ENCODE results near the gene CT47C1.
"Not testable (repeated sequence)": the region's sequence is repeated elsewhere in the genome, so short reads cannot be mapped to it uniquely, and the experiment has no call there.

CT47C1 gene

DNA sequence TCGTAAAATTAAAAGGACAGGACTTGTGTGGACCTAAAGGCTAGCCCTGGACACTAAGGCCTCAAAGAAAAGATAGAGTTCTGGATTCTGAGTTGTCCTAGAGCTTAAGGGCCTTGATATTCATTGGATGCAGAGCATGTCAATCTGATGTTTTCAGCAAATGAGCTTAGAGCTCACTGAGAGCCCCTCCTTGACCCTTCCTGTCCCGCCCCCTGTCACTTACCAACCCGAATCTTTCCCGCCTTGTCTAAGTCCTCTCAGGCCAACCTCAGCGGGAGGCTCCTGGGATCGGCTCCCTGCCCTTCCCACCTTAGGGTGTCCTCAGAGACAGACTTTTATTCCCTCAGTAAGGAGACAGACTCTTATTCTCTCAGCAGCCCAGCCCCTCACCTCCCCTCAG is at the start of gene CT47C1:
CT47C1 (plus strand) TSS at position 250 of the 400 bp plus-strand sequence. CDS start 233 bp downstream, outside the sequence.
- no peaks in the 10 kb centered on the region for H3K36me3 Mint-ChIP-seq
- no peaks in the 10 kb centered on the region for H3K4me1 Mint-ChIP-seq
- no peak within 1 kb of the TSS for H3K4me3 Mint-ChIP-seq
- H3K27me3 Mint-ChIP-seq = no peaks in the 10 kb centered on the region
- no peaks in the 10 kb centered on the region for H3K9me3 Mint-ChIP-seq
- H3K27ac Mint-ChIP-seq = no peak within 1 kb of the TSS

DNA sequence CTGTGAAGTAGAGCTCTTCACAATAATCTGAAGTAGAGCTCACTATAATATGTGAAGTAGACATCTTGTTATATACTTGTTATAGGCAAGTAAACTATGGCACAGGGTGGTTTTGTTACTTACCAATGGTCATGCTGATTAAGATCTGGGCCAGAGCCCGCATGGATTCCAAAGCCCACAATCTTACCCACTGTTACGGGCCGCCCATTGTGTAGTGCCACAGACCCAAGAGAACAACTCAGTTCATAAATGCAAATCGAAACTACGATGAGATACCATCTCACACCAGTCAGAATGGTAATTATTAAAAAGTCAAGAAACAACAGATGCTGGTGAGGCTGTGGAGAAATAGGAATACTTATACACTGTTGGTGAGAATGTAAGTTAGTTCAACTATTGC is 46.9 kb upstream of the CT47C1 start:
- no peak overlapping the region for H3K27ac Mint-ChIP-seq
- no peak overlapping the region for H3K4me3 Mint-ChIP-seq
- H3K27me3 Mint-ChIP-seq = no peaks in the 10 kb centered on the region
- H3K4me1 Mint-ChIP-seq = no peaks in the 10 kb centered on the region
- peaks cover 2% of the 10 kb centered on the region for H3K36me3 Mint-ChIP-seq
- H3K9me3 Mint-ChIP-seq = no peaks in the 10 kb centered on the region

- H3K27ac Mint-ChIP-seq, H3K4me1 Mint-ChIP-seq, H3K27me3 Mint-ChIP-seq, H3K9me3 Mint-ChIP-seq, H3K36me3 Mint-ChIP-seq, H3K4me3 Mint-ChIP-seq: not testable (repeated sequence)
These were observed 46.4 kb upstream of the CT47C1 start for GRCh38 chrX:119026344-119026743.

- not testable (repeated sequence) for H3K27me3 Mint-ChIP-seq, H3K4me1 Mint-ChIP-seq, H3K4me3 Mint-ChIP-seq, H3K9me3 Mint-ChIP-seq, H3K36me3 Mint-ChIP-seq, H3K27ac Mint-ChIP-seq
These were observed 44.6 kb upstream of the CT47C1 start for GRCh38 chrX:119027960-119028732.

- Mint-ChIP-seq H3K36me3 (peaks cover 2% of the 10 kb centered on the region), H3K4me3 (no peak overlapping the region)
These were observed 44.0 kb upstream of the CT47C1 start for GRCh38 chrX:119028733-119029330.

DNA sequence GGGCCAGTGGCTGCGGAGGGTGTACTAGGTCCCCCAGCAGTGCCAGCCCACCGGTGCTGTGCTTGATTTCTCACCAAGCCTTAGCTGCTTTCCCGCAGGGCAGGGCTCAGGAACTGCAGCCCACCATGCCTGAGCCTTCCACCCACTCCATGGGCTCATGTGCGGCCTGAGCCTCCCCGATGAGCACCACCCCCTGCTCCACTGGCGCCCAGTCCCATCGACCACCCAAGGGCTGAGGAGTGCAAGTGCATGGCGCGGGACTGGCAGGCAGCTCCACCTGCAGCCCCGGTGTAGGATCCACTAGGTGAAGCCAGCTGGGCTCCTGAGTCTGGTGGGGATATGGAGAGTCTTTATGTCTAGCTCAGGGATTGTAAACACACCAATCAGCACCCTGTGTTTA is 43.1 kb upstream of the CT47C1 start:
- not testable (repeated sequence) for H3K4me3 Mint-ChIP-seq, H3K9me3 Mint-ChIP-seq, H3K4me1 Mint-ChIP-seq, H3K27me3 Mint-ChIP-seq, H3K27ac Mint-ChIP-seq, H3K36me3 Mint-ChIP-seq

More at GRCh38 chrX:119028733-119029330, 44.0 kb upstream of the CT47C1 start:
- H3K27ac Mint-ChIP-seq = no peak overlapping the region
- no peaks in the 10 kb centered on the region for H3K4me1 Mint-ChIP-seq
- no peaks in the 10 kb centered on the region for H3K27me3 Mint-ChIP-seq
- no peaks in the 10 kb centered on the region for H3K9me3 Mint-ChIP-seq

- H3K9me3 Mint-ChIP-seq = no peaks in the 10 kb centered on the region
- peaks cover 3% of the 10 kb centered on the region for H3K36me3 Mint-ChIP-seq
- H3K27me3 Mint-ChIP-seq = no peaks in the 10 kb centered on the region
- H3K4me1 Mint-ChIP-seq = no peaks in the 10 kb centered on the region
- no peak overlapping the region for H3K27ac Mint-ChIP-seq
- no peak overlapping the region for H3K4me3 Mint-ChIP-seq
These were observed 41.8 kb upstream of the CT47C1 start for GRCh38 chrX:119030990-119031389.

GRCh38 chrX:119036107-119037029 is 36.4 kb upstream of the CT47C1 start:
- Mint-ChIP-seq H3K36me3 (peaks cover 3% of the 10 kb centered on the region), H3K27me3 (no peaks in the 10 kb centered on the region), H3K4me3 (no peak overlapping the region), H3K27ac (no peak overlapping the region), H3K9me3 (no peaks in the 10 kb centered on the region), H3K4me1 (no peaks in the 10 kb centered on the region)

DNA sequence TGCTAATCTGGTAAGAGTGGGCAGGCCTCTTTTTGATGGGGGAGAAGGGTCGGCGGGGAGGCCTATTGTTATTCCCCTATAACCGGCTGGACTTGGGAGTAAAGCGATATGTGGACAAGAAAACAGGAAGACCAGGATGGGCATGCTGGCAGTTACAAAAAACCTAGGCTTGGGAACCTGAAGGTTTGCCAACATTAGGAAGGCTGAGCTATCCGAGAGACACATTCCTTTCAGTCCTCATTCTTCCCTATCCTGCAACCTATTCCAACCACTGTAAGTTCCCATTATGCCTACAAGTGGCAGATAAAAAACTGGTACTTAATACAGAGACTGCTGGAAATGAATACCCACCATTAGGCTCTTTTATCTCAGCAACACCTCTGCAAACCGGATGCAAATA is 32.4 kb upstream of the CT47C1 start:
- H3K27me3 Mint-ChIP-seq = no peaks in the 10 kb centered on the region
- H3K36me3 Mint-ChIP-seq = no peaks in the 10 kb centered on the region
- H3K9me3 Mint-ChIP-seq = no peaks in the 10 kb centered on the region
- no peak overlapping the region for H3K27ac Mint-ChIP-seq
- H3K4me3 Mint-ChIP-seq = no peak overlapping the region
- H3K4me1 Mint-ChIP-seq = no peaks in the 10 kb centered on the region

DNA sequence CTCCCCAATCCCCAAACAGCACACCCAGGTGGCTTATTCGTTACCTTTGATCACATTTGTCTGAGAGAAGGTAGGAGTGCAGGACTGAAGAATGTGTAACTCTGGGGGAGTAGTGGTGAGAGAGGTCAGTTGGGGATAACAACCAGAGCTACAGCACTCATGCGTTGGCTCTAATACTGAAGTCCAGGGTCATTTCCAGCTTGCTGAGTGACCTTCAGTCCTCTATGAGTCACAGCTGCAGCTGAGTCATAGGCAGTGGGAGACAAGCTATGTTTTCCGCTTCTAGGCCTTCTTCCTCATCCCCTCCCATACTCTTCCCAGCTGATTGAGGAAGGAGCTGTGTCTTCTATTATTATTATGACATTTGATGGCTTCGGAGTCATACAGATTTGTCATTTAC is 31.6 kb upstream of the CT47C1 start:
- no peaks in the 10 kb centered on the region for H3K9me3 Mint-ChIP-seq
- H3K27me3 Mint-ChIP-seq = no peaks in the 10 kb centered on the region
- H3K36me3 Mint-ChIP-seq = no peaks in the 10 kb centered on the region
- no peak overlapping the region for H3K27ac Mint-ChIP-seq
- H3K4me1 Mint-ChIP-seq = no peaks in the 10 kb centered on the region
- no peak overlapping the region for H3K4me3 Mint-ChIP-seq

GRCh38 chrX:119042040-119042439 is 30.8 kb upstream of the CT47C1 start:
- H3K27me3 Mint-ChIP-seq = no peaks in the 10 kb centered on the region

DNA sequence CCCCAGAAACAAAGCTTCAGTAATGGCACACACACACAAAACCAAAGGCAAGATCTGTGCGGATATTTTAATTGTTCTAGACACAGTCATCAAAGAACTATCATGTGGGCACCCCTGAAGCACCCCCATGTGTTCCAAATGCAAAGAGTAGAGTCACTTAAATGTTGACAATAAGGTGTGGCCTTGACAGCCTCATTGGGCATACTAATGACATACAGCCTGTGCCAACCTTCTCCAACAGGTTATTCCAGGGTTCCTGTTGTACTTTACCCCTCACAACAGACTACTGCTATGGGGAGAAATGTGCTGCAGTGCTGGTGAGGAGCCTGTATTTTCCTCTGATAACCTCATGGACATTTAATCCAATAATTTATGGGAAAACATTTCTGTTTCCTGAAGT is 29.8 kb upstream of the CT47C1 start:
- H3K36me3 Mint-ChIP-seq = no peaks in the 10 kb centered on the region
- no peaks in the 10 kb centered on the region for H3K9me3 Mint-ChIP-seq
- no peaks in the 10 kb centered on the region for H3K27me3 Mint-ChIP-seq
- H3K4me1 Mint-ChIP-seq = no peaks in the 10 kb centered on the region
- no peak overlapping the region for H3K4me3 Mint-ChIP-seq
- no peak overlapping the region for H3K27ac Mint-ChIP-seq

More at GRCh38 chrX:119042040-119042439, 30.8 kb upstream of the CT47C1 start:
- Mint-ChIP-seq H3K9me3 (no peaks in the 10 kb centered on the region), H3K4me1 (no peaks in the 10 kb centered on the region), H3K4me3 (no peak overlapping the region), H3K27ac (no peak overlapping the region), H3K36me3 (no peaks in the 10 kb centered on the region)

DNA sequence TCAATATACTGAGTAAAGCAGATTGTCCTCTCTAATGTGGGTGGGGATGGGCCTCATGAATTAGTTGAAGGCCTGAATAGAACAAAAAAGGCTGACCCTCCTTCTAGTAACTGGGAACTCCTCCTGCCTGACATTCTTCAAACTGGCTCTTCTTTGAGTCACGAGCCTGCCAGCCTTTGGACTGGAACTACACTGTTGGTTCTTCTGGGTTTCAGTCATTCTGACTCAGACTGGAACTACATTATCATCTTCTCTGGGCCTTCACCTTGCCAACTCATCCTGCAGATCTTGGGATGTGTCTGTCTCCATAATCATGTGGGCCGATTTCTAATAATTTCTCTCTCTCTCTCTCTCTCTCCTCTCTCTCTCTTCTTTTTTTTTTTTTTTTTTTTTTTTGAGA is 26.9 kb upstream of the CT47C1 start:
- H3K36me3 Mint-ChIP-seq = no peaks in the 10 kb centered on the region
- no peak overlapping the region for H3K27ac Mint-ChIP-seq
- H3K4me1 Mint-ChIP-seq = no peaks in the 10 kb centered on the region
- H3K4me3 Mint-ChIP-seq = no peak overlapping the region
- no peaks in the 10 kb centered on the region for H3K9me3 Mint-ChIP-seq
- no peaks in the 10 kb centered on the region for H3K27me3 Mint-ChIP-seq

DNA sequence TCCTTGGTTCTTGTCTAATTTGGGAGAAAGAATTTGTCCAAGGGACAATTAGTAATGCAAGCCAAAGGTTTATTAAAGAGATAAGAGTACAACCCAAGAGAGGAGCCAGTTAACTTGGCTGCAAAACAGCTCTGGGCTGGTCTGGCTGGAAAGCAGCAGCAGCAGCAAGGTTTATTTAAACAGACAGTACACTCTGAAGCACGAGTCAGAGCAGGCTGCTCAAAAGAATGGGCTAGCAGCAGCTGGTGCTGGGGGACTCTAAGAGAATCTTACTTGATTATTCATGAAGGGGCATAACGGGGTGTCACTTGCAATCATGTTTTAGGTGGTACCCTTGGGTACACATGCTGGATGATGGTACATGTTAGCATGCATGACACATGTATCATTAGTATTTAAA is 17.1 kb upstream of the CT47C1 start:
- no peaks in the 10 kb centered on the region for H3K36me3 Mint-ChIP-seq

GRCh38 chrX:119062750-119063374 is 9.9 kb upstream of the CT47C1 start:
- H3K27ac Mint-ChIP-seq = no peak overlapping the region

More for the DNA sequence above, 17.1 kb upstream of the CT47C1 start:
- H3K4me3 Mint-ChIP-seq = no peak overlapping the region
- no peaks in the 10 kb centered on the region for H3K27me3 Mint-ChIP-seq
- no peak overlapping the region for H3K27ac Mint-ChIP-seq
- no peaks in the 10 kb centered on the region for H3K9me3 Mint-ChIP-seq
- no peaks in the 10 kb centered on the region for H3K4me1 Mint-ChIP-seq

More at GRCh38 chrX:119062750-119063374, 9.9 kb upstream of the CT47C1 start:
- Mint-ChIP-seq H3K27me3 (no peaks in the 10 kb centered on the region), H3K4me1 (no peaks in the 10 kb centered on the region), H3K9me3 (no peaks in the 10 kb centered on the region), H3K4me3 (no peak overlapping the region), H3K36me3 (no peaks in the 10 kb centered on the region)

Measured in activated naive CD4-positive, alpha-beta T cell treated with anti-CD3 and anti-CD28 coated beads, Interleukin-2, amount 50 U/mL, for 24 hours (primary cell).